IPS DF 4.7 (cell line): ENCODE measurements around the gene SLC7A4.
"Not testable (repeated sequence)": the region's sequence is repeated elsewhere in the genome, so short reads cannot be mapped to it uniquely, and the experiment has no call there.

Experiments
- DNase-seq: peaks from one replicate; pipeline ENCODE4 v3.0.0-alpha.2; 2013; ENCODE audit warnings: low spot score; ENCODE audit errors: extremely low read depth

The SLC7A4 gene

DNA sequence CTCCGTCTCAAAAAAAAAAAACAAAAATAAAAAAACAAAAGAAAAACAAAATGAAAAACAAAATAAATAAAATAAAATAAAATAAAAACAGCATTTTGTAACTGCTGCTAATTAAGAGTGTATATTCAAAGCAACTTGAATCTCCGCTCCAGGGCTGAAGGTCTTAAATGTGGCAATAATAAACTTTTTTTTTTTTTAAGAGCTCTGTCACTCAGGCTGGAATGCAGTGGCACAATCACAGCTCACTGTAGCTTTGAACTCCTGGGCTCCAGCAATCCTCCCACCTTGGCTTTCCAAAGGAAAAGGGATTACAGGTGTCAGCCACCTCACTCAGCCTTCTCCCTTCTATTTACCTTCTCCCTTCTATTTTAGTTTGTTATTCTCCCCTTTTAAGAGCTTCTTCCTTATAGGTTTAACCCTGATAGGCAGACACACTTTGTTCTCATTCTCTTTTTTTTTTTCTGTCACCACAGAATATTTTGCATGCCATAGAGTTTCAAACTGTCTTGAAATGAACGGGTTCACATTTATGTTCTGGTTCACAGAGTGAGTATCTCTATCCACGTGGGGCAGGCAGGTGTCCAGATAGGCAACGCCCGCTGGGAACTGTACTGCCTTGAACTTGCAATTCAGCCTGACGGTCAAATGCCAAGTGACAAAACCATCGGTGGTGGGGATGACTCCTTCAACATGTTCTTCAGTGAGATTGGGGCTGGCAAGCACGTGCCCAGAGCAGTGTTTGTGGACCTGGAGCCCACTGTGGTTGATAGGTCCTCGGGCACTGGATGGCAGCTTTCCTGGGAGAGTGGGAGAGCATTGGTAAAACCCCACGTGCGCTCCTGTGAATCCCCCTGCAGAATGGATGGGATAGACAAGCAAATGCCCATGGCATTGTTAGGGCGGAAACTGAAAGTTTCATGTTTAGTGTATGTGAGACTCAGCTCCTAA lies 32.8 kb upstream of the SLC7A4 start:
- DNase-seq, result no peak

DNA sequence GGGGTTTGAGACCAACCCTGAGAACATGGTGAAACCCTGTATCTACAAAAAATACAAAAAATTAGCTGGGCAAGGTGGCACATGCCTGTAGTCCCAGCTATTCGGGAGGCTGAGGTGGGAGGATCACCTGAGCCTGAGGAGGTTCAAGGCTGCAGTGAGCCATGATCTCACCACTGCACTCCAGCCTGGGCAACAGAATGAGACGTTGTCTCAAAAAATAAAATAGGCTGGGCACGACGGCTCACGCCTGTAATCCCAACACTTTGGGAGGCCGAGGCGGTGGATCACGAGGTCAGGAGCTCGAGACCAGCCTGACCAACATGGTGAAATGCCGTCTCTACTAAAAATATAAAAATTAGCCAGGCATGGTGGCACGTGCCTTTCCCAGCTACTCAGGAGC lies 32.1 kb upstream of the SLC7A4 start:
- DNase-seq, result not testable (repeated sequence)

DNA sequence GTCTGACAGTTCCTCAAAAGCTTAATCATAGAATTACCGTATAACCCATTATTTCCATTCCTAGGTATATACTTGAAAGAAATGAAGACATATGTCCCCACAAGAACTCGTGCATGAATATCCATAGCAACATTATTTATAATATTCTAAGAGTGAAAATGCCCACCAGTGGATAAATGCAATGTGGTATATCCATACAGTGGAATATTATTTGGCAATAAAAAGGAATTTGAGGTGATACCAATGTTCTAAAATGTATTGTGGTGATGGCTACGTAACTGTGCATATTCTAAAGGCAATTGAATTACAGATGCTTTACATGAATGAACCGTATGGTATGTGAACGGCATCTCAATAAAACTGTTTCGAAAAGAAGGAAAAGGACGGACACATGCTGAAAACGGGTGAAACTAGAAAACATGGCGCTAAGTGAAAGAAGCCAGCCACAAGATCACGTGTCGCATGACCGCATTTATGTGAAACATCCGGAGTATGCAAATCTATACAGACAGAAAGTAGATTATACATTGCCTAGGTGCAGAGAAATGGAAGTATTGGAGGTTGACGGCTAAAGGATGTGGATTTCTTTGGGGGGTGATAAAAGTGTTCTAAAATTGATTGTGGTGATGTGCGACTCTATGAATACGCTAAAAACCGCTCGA lies 29.4 kb upstream of the SLC7A4 start:
- DNase-seq, result not testable (repeated sequence)

DNA sequence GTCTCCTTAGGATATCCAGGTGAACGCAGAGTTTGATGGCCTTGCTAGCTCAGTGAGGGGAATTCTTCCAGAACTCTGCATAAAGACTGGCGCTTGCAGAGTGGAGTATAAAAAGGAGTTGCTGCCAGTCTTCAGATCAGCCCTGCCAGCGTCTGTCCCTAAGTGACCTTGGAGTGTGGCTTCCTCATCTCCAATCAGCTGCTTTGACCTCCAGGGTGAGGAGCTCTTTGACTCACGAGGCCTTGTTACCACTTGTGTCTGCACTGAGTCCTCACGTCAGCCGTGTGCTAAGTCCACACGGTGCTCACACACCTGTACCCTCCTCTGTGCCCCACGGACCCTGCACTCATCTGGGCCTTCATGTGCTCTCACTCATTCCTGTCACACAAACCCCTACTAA lies 28.0 kb upstream of the SLC7A4 start:
- not testable (repeated sequence) for DNase-seq

DNA sequence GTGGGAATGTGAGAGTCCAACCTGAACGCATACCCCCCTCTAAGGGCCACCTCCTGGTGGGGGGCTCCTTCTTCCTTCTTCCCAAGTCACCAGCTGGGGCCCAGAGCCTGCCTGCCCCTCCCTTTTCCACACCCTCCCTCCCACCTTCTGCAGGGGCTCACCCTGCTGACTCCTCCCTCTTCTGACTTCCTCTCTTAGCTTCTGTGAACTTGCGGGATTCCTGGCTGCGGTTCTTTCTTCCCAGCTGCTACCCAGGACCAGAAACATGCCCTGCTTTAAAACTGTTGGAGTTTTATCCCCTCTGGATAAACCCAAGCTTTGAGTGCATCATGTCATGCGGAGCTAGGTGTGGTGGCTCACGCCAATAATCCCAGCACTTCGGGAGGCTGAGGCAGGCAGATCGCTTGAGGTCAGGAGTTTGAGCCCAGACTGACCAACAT lies 23.5 kb upstream of the SLC7A4 start:
- DNase-seq, result no peak

DNA sequence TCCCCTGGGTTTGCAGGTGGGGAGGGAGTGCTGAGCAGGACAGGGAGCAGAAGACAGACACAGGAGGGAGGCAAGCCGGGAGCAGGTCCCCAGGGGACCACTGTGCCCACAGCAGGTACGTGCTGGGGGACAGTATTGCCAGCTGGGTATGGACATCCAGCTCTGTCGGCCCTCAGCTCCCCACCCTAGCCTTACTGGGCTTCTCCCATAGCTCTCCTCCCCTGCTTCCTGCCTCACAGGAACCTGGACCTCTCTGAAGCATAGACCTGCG lies 23.1 kb upstream of the SLC7A4 start:
- DNase-seq, result no peak

DNA sequence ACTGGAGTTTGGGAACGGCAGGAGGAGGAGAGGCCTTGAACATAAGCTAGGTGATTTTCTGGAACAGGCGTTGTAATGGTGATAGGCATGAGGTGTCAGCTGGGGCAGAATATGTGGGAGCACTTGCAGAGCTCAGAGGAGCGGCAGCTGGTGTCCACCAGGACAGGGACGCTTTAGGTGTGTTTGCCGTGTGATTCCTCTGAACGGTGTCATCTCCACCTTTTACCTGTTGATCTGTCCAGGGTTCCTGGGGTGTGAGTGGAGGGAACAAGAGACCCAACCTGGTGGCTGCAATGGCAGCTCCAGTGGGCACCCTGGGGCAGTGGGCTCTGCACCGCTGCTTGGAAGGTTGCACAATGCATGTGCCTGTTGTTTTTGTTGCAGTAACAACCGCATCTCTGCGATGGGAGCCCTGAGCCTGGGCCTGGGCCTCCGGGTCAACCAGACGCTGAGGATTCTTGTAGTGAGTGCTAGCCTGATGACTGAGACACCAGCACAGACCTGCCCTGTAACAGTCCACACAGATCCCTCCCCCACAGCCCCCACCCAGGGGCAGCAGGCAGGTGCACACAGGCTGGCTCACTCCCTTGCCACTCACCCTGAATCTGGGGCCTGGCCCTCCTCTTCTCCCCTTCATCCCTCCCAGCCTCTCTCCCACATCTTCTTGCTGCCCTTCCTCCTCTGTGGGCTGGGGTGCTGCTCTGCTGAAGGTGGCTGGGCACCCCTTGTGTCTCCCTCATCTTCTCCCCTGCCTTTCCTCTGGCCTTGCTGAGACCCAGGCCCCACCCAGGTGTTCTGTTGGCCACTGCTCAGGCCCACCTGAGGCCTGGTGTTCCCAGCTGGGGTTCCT lies 22.6 kb upstream of the SLC7A4 start:
- no peak for DNase-seq

DNA sequence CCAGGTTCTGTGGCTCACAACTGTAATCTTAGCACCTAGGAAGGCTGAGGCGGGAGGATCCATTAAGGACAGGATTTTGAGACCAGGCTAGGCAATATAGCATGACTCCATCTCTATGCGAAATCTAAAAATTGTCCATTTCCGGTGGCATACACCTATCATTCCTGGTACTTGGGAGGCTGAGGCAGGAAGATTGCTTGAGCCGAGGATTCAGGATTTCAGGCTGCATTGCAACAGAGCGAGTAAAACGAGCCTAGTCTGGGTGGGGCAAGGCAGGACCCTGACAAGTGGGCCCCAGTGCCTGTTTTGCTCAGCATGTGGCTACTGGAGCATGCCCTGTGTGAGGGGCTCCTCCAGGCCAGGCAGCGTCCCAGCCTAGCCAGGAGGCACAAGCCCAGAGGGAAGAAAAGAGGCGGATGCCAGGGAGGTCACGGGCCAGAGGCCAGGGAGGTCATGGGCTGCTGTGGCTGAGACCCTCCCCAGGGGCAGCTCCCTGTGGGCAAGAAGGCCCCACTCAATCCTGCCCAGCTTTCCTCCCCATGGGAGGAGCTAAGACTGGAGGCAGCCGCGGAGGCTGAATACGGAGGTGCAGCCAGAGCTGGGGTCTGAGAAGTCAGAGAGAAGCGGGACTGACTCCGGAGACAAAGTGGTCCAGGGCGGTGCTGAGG lies 21.8 kb upstream of the SLC7A4 start:
- no peak for DNase-seq

DNA sequence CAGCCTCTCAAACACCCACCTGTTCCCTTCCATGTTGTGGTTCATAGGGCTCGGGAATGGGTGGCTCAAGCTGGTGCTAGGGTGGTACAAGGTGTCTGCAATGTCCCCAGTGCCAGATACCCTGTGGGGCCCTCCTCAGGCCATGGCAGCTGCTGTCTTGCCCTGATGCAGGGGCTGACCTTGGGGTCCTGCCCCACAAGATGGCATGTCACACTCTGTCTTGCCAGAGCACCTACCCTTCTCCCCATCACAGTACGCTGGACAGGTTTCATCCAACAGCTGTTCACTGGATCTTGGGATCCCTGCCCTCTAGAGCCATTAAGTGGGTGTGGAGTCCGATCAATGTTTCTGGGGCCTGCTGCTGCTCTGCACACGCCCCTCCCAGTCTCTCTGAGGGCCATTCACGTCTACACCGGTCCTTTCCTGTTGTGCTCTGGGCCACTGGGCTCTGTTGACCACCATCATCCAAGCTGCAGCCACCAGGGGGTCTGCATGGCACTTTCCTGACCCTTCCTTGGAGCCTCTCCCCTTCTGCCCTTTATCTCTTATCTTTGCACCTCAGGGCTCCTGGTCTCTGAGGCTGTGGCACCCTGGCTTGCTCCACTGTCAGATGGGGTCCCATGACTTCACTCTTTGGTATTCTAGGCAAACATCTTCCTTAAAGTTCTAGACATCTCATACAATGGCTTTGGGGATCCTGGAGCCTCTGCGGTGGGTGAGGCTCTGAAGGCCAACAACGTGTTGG lies 20.5 kb upstream of the SLC7A4 start:
- DNase-seq, result no peak

DNA sequence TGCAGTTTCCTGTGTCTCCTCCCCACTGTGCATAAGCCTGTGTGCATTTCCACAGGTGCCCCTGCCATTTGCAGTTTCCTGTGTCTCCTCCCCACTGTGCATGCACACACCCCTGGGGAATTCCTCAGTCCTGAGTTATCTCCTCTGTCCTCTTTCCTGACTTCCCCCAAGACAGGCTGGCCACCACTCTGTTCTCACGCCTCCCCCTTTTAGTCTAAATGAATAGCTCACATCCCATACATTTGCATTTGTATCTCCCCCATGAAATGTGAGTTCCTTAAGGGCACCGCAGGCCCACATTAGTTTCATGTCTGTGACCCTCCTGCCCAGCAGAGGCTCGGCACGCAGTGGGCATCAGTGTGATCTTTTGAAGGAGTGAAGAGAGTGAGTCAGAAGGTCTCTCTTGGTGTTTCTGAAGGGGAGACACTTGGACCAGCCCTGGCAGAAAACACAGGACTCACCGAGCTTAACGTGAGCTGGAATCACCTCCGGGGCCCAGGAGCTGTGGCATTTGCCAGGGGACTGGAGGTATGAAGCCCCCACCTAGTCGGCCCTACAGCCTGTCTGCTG lies 19.6 kb upstream of the SLC7A4 start:
- no peak for DNase-seq

DNA sequence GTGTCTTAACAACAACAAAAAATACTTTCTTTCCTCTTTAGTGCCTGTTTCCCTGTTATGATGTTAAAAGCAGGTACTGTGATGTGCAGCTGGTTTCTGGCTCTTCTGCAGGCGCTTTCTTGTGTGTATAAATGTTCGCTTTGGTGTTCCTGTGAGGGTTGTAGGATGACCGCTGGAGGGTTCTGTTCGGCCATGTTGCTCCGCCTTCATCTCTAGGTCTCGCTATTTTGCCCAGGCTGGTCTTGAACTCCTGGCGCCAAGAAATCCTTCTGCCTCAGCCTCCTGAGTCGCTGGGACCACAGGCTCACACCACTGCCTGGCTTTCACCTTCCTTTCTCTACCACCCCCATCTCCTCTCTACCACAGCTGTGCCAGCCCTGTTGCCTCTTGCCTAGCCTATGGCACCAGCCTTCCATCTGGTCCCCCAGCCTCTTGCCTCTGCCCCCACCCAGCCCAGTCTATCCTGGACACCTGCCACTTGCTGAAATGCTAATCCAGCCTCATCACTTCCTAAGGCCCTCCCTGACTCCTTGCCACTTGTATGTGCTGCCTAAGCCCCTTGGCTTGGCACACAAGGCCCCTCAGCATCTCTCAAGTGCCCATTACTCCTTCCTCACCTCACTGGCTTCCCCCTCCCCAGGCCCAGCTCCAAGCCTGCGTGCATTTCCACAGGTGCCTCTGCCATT lies 18.9 kb upstream of the SLC7A4 start:
- no peak for DNase-seq

DNA sequence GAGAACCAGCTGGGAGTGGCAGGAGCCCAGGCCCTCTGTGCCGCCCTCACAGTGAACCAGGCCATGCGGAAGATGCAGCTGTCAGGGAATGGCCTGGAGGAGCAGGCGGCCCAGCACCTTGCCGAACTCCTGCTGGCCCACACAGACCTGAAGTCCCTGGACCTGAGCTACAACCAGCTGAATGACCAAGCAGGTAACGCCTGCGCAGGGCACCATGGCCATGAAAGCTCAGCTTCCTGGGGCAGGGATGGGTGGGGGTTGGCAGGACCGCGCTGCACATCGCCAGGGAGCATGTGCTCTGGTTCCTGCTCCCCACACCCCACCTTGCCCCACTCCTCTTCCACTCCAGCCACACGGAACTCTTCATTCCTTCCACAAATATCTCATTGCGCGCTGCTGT lies 16.6 kb upstream of the SLC7A4 start:
- not testable (repeated sequence) for DNase-seq

DNA sequence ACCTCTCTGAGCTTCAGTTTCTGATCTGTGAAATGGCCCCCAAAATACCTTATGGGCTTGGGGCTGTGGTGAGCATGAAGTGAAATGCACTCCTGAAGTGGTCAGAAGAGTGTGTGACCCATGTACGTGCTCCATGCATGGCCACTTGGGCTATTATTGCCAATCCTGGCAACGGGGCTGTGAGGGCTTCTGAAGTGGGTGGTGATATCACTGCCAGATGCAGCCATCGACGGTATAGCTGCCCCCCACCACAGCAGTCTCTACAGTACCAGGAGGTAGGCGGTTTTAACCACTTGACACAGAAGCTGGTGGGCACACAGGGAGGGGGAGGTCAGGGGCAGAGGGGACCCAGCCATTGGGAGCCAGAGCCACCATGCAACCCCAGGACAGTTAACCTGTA lies 16.1 kb upstream of the SLC7A4 start:
- DNase-seq, result not testable (repeated sequence)

DNA sequence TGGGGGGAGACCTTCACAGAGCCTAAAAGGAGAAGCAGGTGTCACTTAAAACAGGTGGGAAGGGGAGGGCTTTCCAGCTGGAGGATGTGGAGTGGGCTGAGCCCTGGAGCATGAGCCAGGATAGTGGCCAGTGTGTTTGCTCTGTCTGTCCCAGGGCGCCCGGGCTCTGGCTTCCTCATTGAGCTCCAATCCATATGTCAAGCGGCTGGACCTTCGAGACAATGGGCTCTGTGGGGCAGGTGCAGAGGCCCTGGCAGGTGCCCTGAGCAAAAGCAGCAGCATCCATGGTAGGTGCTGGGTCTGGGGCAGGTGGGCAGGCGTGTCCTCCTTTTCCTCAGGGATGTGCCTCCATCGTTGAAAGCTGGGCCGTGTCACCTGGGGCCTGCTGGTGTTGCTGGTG lies 15.4 kb upstream of the SLC7A4 start:
- DNase-seq, result no peak

DNA sequence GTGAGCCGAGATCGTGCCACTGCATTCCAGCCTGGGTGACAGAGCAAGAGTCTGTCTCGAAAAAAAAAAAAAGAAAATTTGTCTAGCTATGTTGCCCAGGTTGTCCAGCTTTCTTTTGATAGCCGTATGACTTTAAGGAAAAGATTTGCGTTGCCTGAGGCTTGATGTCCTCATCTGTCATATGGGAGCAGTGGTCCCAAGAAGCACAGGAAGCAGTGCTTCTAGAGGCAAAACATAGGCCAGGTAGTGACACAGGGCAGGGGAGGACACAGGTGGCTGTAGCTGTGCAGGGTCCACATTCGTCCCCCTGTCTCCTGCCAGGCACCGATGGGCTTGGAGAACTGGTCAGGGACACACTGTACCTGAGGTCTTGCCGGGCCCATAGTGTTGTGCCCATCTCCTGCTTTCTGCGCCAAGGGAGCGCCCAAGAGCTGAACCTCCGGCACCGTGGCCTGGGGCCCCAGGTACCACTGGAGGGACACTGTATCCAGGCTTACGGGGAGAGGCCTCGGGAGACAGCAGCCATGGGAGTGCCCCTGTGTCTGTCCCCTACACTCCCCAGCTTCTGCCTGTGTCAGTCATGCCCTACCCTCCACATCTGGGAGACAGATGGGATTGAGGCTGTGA lies 14.8 kb upstream of the SLC7A4 start:
- DNase-seq, result no peak

DNA sequence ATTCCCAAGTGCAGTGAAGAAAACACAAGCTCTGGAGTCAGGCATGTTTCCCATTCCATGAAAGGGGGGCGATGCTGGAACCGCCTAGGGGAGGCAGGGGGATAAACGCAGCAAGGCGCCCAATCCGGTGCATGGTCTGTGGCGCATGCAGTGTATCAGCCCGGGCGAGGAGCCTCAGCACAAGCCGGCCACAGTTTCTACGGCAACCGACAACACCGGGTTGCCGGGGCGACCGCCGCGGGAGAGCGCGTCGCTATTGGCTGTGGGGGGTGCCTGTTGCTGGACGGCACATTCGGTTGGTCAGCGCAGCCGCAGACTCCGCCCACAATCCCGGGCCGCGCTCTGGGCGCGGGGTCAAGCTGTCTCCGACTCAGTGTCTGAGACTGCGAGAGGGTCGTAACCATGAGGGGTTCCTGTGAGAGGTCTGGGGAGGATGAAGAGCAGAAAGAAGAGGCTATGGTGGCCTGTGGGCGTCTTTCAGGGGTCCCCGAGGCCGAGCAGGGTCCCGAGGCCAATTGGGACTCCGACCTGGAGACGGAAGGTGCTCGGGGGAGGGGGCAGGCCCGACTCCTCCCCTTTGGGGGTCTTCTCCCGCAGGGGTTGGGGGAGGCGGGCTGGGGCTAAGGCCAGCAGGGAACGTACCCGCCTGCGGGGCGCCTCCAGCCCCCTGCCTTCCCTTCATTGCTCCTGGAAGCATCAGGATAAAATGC lies 13.4 kb upstream of the SLC7A4 start, which contains the start of gene LRRC74B:
Gene LRRC74B, plus strand, starts transcription at position 362 of the 710 bp plus-strand sequence. Its CDS starts 41 bp downstream, at position 403.
- peak; percentile 75 for DNase-seq

DNA sequence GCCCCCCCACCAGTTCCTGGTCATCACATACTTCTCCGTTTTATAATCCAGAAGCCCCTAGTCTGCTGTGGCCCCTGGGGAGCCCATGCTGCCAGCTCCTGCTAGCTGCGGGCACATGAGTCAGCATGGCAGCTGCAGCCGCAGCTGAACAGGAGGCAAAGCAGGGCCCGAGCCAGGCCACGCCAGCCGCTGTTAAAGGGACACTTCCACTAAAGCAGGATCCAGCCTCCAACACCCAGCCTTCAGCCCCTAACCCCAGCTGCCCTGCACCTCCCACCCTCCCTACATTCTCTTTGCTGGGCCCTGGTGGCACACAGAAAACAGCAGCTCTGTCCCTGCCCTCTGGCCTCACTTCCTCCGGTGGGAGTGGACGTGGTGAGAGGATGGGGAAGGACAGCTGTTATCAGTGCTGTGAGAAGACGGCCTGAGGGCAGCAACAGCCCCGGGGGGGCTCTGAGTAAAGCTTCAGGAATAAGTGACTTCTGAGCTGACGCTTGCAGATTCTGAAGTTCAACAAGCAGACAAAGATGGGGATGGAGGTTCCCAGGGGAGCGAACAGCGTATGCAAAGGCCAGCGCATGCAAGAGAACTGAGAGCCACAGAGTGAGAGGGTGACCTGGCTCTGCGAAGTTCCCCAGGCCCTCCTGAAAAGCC lies 12.7 kb upstream of the SLC7A4 start:
- DNase-seq, result no peak
